OCI-LY1 (cell line): Measurements from ENCODE around the gene INSYN1.

Experiments used
- EZH2 ChIP-seq: fragments of 200-600 bp; sonication (generic), shearing (Covaris generic); IDR thresholded peaks from 2 replicates; pipeline ENCODE4 v1.8.0; 2017; ENCODE audit warnings: borderline replicate concordance, mixed run types, mild to moderate bottlenecking, antibody characterized with exemption, low read length, moderate library complexity, mixed read lengths
- TF ChIP-seq, protein P1 (sequence below): fragments of 200-600 bp; sonication (generic), shearing (Covaris generic); IDR thresholded peaks from 2 replicates; pipeline ENCODE4 v1.5.1; 2017; ENCODE audit warnings: mild to moderate bottlenecking, antibody characterized with exemption, low read length, moderate library complexity, mixed read lengths

DNA sequence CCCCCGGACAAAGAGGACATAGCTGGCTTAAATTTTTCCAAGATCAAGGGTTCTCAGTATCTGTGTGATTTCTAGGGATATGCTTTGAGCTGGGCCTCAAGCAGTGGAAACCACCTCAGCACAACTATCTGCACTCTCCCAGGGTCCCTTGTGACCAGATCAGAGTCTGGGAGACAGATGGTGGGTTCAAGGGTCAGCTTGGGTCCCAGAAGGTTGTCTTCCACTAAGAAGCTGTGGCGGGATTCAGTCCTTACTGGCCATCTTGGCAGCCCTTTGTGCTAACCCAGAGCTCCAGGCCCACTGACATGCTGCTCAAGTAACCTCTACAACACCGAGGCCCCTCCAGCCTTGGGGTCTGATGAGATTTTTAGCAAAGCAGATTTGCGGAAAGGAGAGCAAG is 2.7 kb downstream of the INSYN1 start:
- TF ChIP-seq, protein P1, sequence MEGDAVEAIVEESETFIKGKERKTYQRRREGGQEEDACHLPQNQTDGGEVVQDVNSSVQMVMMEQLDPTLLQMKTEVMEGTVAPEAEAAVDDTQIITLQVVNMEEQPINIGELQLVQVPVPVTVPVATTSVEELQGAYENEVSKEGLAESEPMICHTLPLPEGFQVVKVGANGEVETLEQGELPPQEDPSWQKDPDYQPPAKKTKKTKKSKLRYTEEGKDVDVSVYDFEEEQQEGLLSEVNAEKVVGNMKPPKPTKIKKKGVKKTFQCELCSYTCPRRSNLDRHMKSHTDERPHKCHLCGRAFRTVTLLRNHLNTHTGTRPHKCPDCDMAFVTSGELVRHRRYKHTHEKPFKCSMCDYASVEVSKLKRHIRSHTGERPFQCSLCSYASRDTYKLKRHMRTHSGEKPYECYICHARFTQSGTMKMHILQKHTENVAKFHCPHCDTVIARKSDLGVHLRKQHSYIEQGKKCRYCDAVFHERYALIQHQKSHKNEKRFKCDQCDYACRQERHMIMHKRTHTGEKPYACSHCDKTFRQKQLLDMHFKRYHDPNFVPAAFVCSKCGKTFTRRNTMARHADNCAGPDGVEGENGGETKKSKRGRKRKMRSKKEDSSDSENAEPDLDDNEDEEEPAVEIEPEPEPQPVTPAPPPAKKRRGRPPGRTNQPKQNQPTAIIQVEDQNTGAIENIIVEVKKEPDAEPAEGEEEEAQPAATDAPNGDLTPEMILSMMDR = no peak
- TF ChIP-seq EZH2 = no peak
